ENCODE data around the gene RBM8A.
"Not testable (repeated sequence)": the region's sequence is repeated elsewhere in the genome, so short reads cannot be mapped to it uniquely, and the experiment has no call there.

The RBM8A gene

DNA sequence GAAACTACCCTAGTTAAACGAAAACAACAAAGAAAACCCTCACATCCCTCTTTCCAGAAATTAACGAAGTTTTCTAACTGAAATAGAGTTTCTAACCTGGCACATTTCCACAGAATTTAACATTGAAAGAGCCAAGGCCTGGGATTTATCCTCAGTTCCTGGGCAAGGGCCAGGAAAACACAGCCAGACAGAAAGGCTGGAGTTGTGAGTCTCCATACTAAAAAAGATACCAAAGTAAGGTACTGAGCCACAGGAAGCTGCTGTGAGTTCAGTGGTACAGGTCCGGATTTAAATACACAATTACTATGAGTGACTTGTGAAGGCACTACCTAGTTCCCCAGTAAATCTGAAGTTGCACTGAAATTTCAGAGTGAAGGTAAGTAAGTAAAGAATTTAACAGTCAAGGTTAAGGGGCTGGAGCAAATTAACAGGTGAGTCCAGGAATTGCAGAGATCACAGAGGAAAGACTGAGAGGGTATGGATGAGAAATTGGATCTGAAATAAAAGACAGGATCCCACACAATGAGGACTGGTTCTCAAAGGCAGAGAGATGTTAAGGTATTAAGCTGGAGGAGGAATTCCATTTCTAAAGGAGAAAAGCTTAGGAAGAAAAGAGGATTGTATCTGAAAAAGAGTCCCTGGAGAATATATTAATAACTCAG lies 29.6 kb upstream of the RBM8A start:
- no peak for DNase-seq (ENCODE audit: low read depth in 3 of 3)

DNA sequence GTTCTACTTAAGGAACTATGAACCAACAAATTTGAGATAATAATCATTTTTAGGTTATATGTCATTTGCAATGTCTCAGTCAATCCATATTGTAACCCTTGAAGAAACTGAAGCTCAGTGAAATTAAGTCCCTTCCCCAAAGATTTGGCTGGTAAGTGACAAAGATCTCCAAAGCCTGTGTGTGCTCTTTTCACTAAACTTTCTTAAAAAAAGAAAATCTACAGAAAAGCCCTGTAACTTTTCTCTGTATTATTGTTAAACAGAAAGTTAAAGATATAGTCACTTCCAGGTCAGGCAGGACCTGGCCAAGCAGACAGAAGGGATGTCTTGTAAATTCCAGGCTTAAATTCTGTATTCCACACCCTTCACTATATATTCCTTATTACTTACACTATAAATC lies 29.1 kb upstream of the RBM8A start:
- no peak for DNase-seq (ENCODE audit: low read depth in 3 of 3)

GRCh38 chr1:145955436-145955835 lies 28.2 kb upstream of the RBM8A start:
- DNase-seq (ENCODE audit: low read depth in 3 of 3), result no peak

DNA sequence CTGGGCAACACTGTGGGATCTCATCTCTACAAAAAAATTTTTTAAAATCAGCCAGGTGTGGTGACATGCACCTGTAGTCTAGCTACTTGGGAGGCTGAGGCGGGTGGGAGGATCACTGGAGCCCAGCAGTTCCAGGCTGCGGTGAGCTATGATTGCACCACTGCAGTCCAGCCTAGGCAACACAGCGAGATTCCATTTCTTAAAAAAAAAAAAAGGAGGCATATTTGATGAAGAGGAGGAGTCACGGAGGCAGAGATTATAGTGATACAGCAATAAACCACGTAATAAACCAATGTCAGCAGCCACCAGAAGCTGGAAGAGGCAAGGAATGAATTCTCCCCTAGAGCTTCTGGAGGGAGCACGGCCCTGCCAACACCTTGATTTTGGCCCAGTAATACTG lies 26.6 kb upstream of the RBM8A start:
- no peak for DNase-seq (ENCODE audit: low read depth in 3 of 3)

- DNase-seq (ENCODE audit: low read depth in 3 of 3), result no peak
Observed at GRCh38 chr1:145952903-145953302, 25.6 kb upstream of the RBM8A start.

- DNase-seq (ENCODE audit: low read depth in 3 of 3), result no peak
Observed at GRCh38 chr1:145951526-145951925, 24.2 kb upstream of the RBM8A start.

DNA sequence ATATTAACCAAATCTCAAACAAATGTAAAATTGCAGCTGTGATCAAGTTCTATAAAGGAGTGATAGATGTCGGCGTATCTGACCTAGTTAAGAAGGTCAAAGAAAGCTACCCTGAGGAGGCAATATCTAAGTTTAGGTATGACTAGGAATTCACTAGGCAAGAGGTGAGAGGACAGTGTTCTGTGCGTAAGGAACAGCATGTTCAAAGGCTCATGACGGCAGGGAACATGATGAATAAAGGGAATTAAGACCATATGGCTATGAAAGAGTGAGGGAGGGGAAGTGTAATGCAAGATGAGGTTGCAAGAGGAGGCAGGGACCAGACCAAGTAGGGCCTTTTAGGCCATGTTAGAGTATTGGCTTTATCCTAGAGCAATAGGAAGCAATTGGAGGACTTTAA lies 21.9 kb upstream of the RBM8A start:
- DNase-seq (ENCODE audit: low read depth in 3 of 3), result no peak

DNA sequence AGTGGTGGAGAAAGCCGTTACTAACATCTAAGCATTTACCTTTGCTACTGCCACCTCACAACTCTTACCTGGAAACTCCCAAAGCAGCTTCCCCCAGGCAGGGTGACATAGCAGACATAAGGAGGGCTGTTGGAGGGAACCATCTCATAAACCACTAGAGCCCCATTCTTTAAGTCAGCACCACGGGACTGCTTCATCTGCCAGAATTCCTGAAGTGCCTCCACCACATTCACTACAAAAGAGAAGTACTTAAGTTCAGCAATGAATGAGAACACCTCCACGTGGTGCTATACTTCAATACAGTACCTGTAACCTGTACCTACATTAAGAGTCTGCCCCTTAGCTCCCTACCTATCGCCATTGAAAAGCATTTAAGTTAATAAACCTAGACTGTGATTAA lies 20.3 kb upstream of the RBM8A start:
- DNase-seq (ENCODE audit: low read depth in 3 of 3), result no peak

DNA sequence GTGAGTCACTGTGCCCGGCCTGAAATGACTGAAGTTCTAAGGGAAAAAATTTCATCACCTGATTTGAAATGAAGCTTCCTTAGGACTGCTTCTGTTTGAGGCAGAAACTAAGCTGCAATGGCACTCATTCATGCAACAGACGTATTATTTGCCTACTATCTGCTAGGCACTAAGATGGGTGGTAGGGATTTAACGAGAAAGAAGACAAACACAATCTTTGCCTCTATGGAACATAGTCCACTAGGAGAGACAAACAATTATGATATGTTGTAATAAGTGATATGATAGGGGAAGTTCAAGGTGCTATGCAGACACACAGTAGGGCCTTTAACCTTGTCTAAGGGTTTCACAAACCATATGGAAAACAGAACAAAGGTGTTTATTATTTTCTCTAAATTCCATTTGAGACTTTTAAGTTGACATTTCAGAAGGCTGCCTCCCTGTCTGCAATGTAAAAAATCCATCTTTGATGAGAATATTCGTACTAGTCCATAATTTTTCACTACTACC lies 19.2 kb upstream of the RBM8A start:
- DNase-seq (ENCODE audit: low read depth in 3 of 3), result no peak

GRCh38 chr1:145944532-145944931 lies 17.2 kb upstream of the RBM8A start:
- DNase-seq (ENCODE audit: low read depth in 3 of 3), result no peak

DNA sequence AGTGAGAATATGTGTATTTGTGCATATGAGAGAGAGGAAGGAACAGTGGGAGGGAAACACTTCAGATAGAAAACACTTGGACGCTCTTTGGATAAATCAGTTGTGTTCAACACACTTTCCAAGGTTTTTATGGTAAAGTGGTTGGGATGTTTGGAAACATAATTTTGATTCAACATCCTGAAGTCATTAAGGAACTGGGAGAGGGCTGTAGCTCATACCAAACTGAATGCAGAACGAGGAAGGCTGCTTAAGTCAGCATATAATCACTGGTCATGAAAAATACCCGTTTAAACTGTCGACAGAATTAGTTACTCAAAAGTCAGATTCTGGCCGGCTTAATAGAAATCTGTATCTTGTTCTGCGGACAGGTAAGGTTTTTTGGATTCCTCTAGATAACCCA lies 15.6 kb upstream of the RBM8A start:
- no peak for DNase-seq (ENCODE audit: low read depth in 3 of 3)

DNA sequence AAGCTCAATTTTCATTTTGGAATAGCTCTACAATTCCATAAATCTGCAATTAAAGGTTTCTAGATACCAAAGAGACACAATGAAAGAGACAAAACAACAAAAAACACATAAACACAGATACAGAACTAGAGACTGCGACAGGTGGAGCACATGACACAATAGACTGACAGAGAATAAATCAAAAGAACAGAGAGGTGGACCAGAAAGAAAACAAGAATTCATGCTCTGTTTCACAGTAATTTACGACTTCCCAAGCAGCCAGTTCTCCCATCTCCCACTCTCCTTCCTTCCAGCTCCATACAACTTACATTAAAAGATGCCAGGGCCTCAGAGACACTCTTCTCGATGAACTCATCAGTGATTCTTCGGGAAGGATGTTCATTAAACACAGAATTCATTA lies 15.1 kb upstream of the RBM8A start:
- no peak for DNase-seq (ENCODE audit: low read depth in 3 of 3)

DNA sequence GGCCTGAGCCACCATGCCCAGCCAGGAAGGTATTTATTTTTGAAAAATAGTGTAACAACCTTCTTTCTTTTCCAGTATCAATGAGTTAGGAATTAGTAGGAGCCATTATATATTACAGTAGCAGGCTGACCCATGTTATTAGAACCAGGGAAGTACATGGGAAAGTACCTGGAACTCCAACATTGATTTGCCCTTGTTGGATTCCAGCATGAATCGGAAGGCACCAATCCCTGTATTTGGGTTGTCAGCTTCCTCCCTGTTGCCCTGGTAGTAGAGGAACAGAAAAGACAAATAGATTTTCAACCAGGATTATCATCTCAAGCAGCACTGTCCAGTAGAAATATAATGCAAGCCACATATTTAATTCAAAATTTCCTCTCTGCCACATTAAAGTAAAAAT lies 10.2 kb upstream of the RBM8A start:
- no peak for DNase-seq (ENCODE audit: low read depth in 3 of 3)

DNA sequence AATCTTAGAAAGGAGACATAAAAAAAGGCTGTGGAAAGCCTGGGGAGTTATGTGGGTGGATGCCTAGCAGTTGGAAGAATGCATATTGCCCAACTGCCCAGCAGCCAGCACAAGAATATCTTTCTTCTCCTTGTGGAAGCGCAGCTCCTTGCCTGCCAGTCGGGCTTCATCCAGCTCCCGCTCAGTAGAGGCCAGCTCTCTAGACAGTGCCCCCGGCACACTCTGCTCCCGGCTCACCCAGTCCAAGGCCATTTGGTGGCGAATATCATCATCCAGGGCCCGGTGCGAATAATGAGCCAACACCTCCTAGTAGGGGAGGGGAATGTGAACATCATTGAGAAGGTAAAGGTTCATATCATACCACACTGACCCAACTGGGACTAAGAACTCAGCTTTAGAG lies 9.0 kb upstream of the RBM8A start:
- no peak for DNase-seq (ENCODE audit: low read depth in 3 of 3)

DNA sequence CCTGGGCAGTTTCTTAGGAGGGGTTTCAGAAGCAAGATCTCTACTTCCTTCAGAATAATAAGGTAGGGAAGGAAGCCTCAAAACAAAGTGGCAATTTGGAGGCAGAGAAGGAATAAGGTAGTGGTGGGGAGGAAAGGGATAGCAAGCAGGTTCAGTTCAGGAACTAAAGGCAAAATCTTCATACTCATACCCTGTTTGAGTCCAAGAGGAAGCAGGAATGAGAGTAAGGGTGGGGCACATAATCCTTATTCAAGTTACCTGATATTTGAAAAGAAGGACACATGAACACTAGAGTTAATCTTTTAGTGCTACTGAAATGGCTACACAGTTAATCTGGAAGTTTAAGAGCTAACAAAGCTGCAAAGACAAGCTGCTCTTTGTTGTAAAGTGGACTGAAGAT lies 8.4 kb upstream of the RBM8A start:
- no peak for DNase-seq (ENCODE audit: low read depth in 3 of 3)

GRCh38 chr1:145932522-145933009 lies 5.3 kb upstream of the RBM8A start:
- DNase-seq (ENCODE audit: low read depth in 3 of 3), result not testable (repeated sequence)

- DNase-seq (ENCODE audit: low read depth in 3 of 3), result no peak
Observed at GRCh38 chr1:145927916-145928643, 796 bp upstream of the RBM8A start.

DNA sequence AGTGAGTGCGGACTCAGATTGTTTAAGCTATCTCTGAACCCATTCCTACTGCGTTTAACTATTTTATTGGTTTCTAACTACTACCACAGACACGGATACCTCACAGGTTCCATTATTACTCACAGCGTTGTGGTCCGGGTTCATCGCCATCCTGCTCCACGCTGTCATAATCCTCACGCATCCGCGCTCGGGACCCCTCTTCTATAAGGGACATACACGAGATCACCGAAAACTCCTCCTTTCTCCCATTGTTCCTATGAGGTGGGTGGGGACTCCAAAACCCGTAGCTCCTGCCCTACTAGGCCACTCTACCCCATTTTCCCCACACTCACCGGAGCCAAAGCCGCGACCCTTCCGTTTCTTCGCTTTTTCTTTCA lies 610 bp downstream of the RBM8A start:
- DNase-seq (ENCODE audit: low read depth in 3 of 3), result no peak

GRCh38 chr1:145922266-145922665 lies 5.0 kb downstream of the RBM8A start:
- DNase-seq (ENCODE audit: low read depth in 3 of 3), result no peak

DNA sequence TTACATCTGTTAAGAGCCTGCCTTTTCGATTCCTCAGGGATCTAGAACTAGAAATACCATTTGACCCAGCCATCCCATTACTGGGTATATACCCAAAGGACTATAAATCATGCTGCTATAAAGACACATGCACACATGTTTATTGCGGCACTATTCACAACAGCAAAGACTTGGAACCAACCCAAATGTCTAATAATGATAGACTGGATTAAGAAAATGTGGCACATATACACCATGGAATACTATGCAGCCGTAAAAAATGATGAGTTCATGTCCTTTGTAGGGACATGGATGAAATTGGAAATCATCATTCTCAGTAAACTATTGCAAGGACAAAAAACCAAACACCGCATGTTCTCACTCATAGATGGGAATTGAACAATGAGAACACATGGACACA lies 7.0 kb downstream of the RBM8A start:
- DNase-seq (ENCODE audit: low read depth in 3 of 3), result not testable (repeated sequence)

- no peak for DNase-seq (ENCODE audit: low read depth in 3 of 3)
Observed at GRCh38 chr1:145918992-145919939, 8.0 kb downstream of the RBM8A start.

All from stimulated activated CD4-positive, alpha-beta T cell treated with anti-CD3 and anti-CD28 coated beads, TNF-alpha, amount 100 ng/mL, for 4 hours (primary cell).